Hepatocyte (in vitro differentiated cells): Measurements from ENCODE around the gene G2E3. TPM values are rescaled to one million over a fixed set of nuclear protein-coding genes. Genes with fewer than 3 reads are reported as not detected.

Experiments
- DNase-seq: peaks from one replicate; pipeline ENCODE4 v3.0.0-alpha.2; 2016; ENCODE audit warnings: low spot score
- H2AFZ ChIP-seq: fragments of 200-600 bp; sonication (generic); 2 replicates; pipeline ENCODE4 v1.6.0; 2016; ENCODE audit warnings: antibody characterized with exemption, mild to moderate bottlenecking
- H3K27ac ChIP-seq: fragments of 200-600 bp; sonication (generic); 2 replicates; pipeline ENCODE4 v1.5.1; 2016; ENCODE audit warnings: mild to moderate bottlenecking
- H3K27me3 ChIP-seq: fragments of 200-600 bp; sonication (generic); 2 replicates; pipeline ENCODE4 v1.6.1; 2016
- H3K36me3 ChIP-seq: fragments of 200-600 bp; sonication (generic); replicated peaks from 2 replicates; pipeline ENCODE4 v1.5.1; 2016; ENCODE audit warnings: low read depth; ENCODE audit not compliant: insufficient read depth
- H3K4me1 ChIP-seq: fragments of 200-600 bp; sonication (generic); 2 replicates; pipeline ENCODE4 v1.5.1; 2016; ENCODE audit warnings: mild to moderate bottlenecking, moderate library complexity; ENCODE audit not compliant: insufficient read depth
- H3K4me2 ChIP-seq: fragments of 200-600 bp; sonication (generic); 2 replicates; pipeline ENCODE4 v1.6.0; 2016
- H3K4me3 ChIP-seq: fragments of 200-600 bp; sonication (generic); 2 replicates; pipeline ENCODE4 v1.5.1; 2016; ENCODE audit warnings: mild to moderate bottlenecking
- H3K79me2 ChIP-seq: fragments of 200-600 bp; sonication (generic); 2 replicates; pipeline ENCODE4 v1.6.0; 2017; ENCODE audit warnings: mild to moderate bottlenecking
- H3K9me2 ChIP-seq: fragments of 200-600 bp; sonication (generic); replicated peaks from 2 replicates; pipeline ENCODE4 v1.6.0; 2017; ENCODE audit warnings: mild to moderate bottlenecking; ENCODE audit not compliant: insufficient read depth
- H3K9me3 ChIP-seq: fragments of 200-600 bp; sonication (generic); 2 replicates; pipeline ENCODE4 v1.5.1; 2016; ENCODE audit warnings: low read depth, mild to moderate bottlenecking
- H4K20me1 ChIP-seq: fragments of 200-600 bp; sonication (generic); 2 replicates; pipeline ENCODE4 v1.6.0; 2016; ENCODE audit warnings: mild to moderate bottlenecking; ENCODE audit not compliant: insufficient read depth, poor library complexity, severe bottlenecking
- EZH2 ChIP-seq: fragments of 200-600 bp; sonication (generic); IDR thresholded peaks from 2 replicates; pipeline ENCODE4 v1.6.1; 2016; ENCODE audit warnings: antibody characterized with exemption, mild to moderate bottlenecking, borderline replicate concordance
- EZH2phosphoT487 ChIP-seq: fragments of 200-600 bp; sonication (generic); IDR thresholded peaks from one replicate; pipeline ENCODE4 v1.6.1; 2018; ENCODE audit warnings: antibody characterized with exemption, mild to moderate bottlenecking, low read depth, moderate library complexity; ENCODE audit not compliant: unreplicated experiment, severe bottlenecking
- WGBS: methylation state at CpG from one replicate; pipeline ENCODE4 v1.1.6; 2016; ENCODE audit warnings: low lambda C conversion rate; ENCODE audit errors: missing lambda C conversion rate; 5-methylcytosine and 5-hydroxymethylcytosine counted together
- polyA plus RNA-seq: library from polyadenylated mRNA; unstranded; fragments of >200 nt; fragmentation: Nextera tagmentation; extraction: Ambion mirVana; gene quantifications from 2 replicates; pipeline ENCODE4 v1.2.1, GENCODE V29; 2016
- total RNA-seq: library from RNA; depleted of rRNA; stranded (reverse); fragments of >200 nt; gene quantifications from 2 replicates; pipeline ENCODE4 v1.2.3, GENCODE V29; 2014
- TF ChIP-seq, protein P1 (sequence below): fragments of 200-600 bp; sonication (generic); IDR thresholded peaks from 2 replicates; pipeline ENCODE4 v1.5.1; 2016; ENCODE audit warnings: antibody characterized with exemption, mild to moderate bottlenecking; ENCODE audit not compliant: poor library complexity

Gene G2E3
- total and polyA plus RNA-seq, 2 experiments from 2014 or later: 9.7 to 16.7 TPM

- H3K36me3 ChIP-seq: no peaks in the 10 kb centered on the region
- H3K27ac ChIP-seq: no peak overlapping the region
- H3K79me2 ChIP-seq: peaks cover 100% of the 10 kb centered on the region
- H3K9me3 ChIP-seq: no peaks in the 10 kb centered on the region
- no peak for TF ChIP-seq EZH2
- TF ChIP-seq, protein P1, sequence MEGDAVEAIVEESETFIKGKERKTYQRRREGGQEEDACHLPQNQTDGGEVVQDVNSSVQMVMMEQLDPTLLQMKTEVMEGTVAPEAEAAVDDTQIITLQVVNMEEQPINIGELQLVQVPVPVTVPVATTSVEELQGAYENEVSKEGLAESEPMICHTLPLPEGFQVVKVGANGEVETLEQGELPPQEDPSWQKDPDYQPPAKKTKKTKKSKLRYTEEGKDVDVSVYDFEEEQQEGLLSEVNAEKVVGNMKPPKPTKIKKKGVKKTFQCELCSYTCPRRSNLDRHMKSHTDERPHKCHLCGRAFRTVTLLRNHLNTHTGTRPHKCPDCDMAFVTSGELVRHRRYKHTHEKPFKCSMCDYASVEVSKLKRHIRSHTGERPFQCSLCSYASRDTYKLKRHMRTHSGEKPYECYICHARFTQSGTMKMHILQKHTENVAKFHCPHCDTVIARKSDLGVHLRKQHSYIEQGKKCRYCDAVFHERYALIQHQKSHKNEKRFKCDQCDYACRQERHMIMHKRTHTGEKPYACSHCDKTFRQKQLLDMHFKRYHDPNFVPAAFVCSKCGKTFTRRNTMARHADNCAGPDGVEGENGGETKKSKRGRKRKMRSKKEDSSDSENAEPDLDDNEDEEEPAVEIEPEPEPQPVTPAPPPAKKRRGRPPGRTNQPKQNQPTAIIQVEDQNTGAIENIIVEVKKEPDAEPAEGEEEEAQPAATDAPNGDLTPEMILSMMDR: no peak
- TF ChIP-seq EZH2phosphoT487: no peak
- H3K4me3 ChIP-seq: no peak overlapping the region
- no peak overlapping the region for H2AFZ ChIP-seq
- peaks cover 19% of the 10 kb centered on the region for H4K20me1 ChIP-seq
- H3K9me2 ChIP-seq: no peaks in the 10 kb centered on the region
- peaks cover 12% of the 10 kb centered on the region for H3K4me1 ChIP-seq
- H3K4me2 ChIP-seq: no peak overlapping the region
- no peak for DNase-seq
- H3K27me3 ChIP-seq: no peaks in the 10 kb centered on the region
These were observed 5.9 kb downstream of the G2E3 start for GRCh38 chr14:30564868-30565248.

DNA sequence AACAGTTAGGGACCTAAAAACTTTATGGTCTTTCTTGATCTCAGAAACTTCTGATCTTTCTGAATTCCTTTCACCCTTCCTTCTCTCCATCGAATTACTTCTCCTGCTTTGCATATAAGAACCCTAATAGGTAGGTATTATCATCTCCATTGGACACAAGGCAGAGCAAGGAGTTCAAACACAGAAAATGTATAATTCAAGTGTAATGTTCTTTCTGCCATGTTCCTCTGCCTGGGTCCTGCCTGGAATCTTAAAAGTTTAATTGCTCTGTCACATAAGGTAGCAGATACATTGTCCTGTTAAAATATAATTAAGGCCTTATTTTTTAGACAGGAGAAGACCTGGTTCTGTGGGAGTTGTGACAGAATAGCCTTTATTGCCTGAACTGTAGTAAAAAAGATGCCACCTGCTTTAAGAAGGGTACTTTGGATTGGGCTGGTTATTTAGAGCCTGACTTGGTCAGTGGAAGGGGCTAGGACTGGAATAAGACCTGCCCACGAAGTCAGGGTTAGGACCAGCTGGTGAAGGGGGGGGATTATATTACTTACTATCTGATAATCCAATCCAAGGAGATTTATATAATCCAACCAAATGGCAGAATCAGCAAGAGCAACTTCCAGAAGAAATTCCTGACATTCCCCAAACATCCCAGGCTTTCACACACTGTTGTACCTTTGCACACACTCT lies 10.4 kb downstream of the G2E3 start:
- 58% methylated on average over 2 of the region's 2 CpGs for WGBS
- TF ChIP-seq EZH2 (no peak), EZH2phosphoT487 (no peak)
- TF ChIP-seq, protein P1: no peak
- DNase-seq: no peak
- no peaks in the 10 kb centered on the region for H3K9me2 ChIP-seq
- H3K36me3 ChIP-seq: no peaks in the 10 kb centered on the region
- peaks cover 11% of the 10 kb centered on the region for H3K4me1 ChIP-seq
- peaks cover 100% of the 10 kb centered on the region for H3K79me2 ChIP-seq
- H3K9me3 ChIP-seq: no peaks in the 10 kb centered on the region
- peaks cover 14% of the 10 kb centered on the region for H4K20me1 ChIP-seq
- no peak overlapping the region for H3K4me2 ChIP-seq
- no peak overlapping the region for H2AFZ ChIP-seq
- no peak overlapping the region for H3K27ac ChIP-seq
- no peak overlapping the region for H3K4me3 ChIP-seq
- no peaks in the 10 kb centered on the region for H3K27me3 ChIP-seq

DNA sequence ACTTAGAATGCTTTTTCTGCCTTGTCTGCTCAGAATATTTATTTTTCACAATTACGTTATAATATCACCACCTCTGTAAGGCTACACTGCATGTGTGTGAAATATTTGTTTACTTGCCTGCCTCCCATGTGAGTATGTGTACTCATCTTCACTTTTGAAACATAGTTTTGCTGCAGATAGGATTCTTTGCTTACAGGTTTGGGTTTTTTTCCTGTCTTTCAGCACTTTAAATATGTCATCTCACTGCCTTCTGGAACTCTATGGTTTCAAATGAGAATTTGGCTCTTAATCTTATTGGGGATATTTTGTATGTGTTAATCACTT lies 10.9 kb downstream of the G2E3 start:
- peaks cover 14% of the 10 kb centered on the region for H4K20me1 ChIP-seq
- no peak for DNase-seq
- H3K4me3 ChIP-seq: no peak overlapping the region
- no peak overlapping the region for H3K4me2 ChIP-seq
- peaks cover 100% of the 10 kb centered on the region for H3K79me2 ChIP-seq
- H2AFZ ChIP-seq: no peak overlapping the region
- no peak overlapping the region for H3K27ac ChIP-seq
- H3K9me3 ChIP-seq: no peaks in the 10 kb centered on the region
- H3K36me3 ChIP-seq: no peaks in the 10 kb centered on the region
- H3K9me2 ChIP-seq: no peaks in the 10 kb centered on the region
- 62% methylated on average over 1 of the region's 1 CpG for WGBS
- no peaks in the 10 kb centered on the region for H3K27me3 ChIP-seq
- TF ChIP-seq, protein P1: no peak
- TF ChIP-seq EZH2phosphoT487 (no peak), EZH2 (no peak)
- peaks cover 11% of the 10 kb centered on the region for H3K4me1 ChIP-seq
